SU-DHL-6 (cell line): ENCODE results near the gene PPFIBP1.

Source experiments
- CTCF ChIP-seq: fragments of 200-600 bp; sonication (generic); IDR thresholded peaks from one replicate; pipeline ENCODE4 v1.5.1; 2017; ENCODE audit warnings: antibody characterized with exemption, mild to moderate bottlenecking, low read length, moderate library complexity; ENCODE audit not compliant: insufficient read depth, poor library complexity, severe bottlenecking
- EZH2phosphoT487 ChIP-seq: fragments of 200-600 bp; sonication (generic), shearing (Covaris generic); conservative IDR thresholded peaks from 2 replicates; pipeline ENCODE4 v1.6.1; 2018; ENCODE audit warnings: mild to moderate bottlenecking, antibody characterized with exemption, low read length, moderate library complexity, mixed read lengths

GRCh38 chr12:27505109-27505508, 18.9 kb upstream of the PPFIBP1 start:
- TF ChIP-seq CTCF (no peak), EZH2phosphoT487 (no peak)
